Measurements from ENCODE around the gene DDX46. TPM values are rescaled to one million over a fixed set of nuclear protein-coding genes. Genes with fewer than 3 reads are reported as not detected.
"Not testable (repeated sequence)": the region's sequence is repeated elsewhere in the genome, so short reads cannot be mapped to it uniquely, and the experiment has no call there.

Gene DDX46
- total RNA-seq, 1 donor from 2014 or later = 37.4 TPM

DNA sequence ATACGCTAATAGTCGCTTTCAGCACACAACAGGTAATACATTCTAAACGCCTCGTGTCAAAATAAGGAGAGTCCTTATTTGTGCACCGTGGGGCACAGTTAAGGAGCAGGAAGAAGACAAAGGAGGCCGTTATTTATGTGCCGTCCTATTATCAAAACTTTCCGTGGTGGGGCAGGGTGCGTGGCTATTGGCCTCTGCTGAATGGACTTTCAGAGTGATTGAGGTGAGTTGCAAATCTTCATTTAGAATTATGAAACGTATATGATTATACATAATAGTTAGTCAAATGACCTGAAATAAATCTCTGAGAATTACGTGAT, 88.0 kb downstream of the DDX46 start:
- Histone ChIP-seq H3K9me3 (no peaks in the 10 kb centered on the region), H3K36me3 (peaks cover 11% of the 10 kb centered on the region), H3K4me3 (peak overlapping the region; percentile 78), H3K27me3 (no peaks in the 10 kb centered on the region), H3K4me1 (peaks cover 29% of the 10 kb centered on the region), H3K27ac (peak overlapping the region; percentile 96)
- no peak for TF ChIP-seq CTCF (IDR thresholded peaks at IDR 0.05)
- intact Hi-C loops (cut with DNase I) = no loop called here
- ATAC-seq (no peak), DNase-seq (no peak)

- H3K27me3 ChIP-seq; H3K9me3 ChIP-seq; H3K4me3 ChIP-seq; intact Hi-C loops (cut with DNase I); DNase-seq; ATAC-seq; H3K27ac ChIP-seq: not testable (repeated sequence)
- H3K36me3 ChIP-seq = peaks cover 19% of the 10 kb centered on the region
- peaks cover 29% of the 10 kb centered on the region for H3K4me1 ChIP-seq
These were observed 90.9 kb downstream of the DDX46 start for GRCh38 chr5:134849434-134849933.

- peak; percentile 40 for TF ChIP-seq CTCF (IDR thresholded peaks at IDR 0.05)
- DNase-seq (no peak), ATAC-seq (peak; percentile 62)
- Histone ChIP-seq H3K4me3 (no peak overlapping the region), H3K9me3 (no peaks in the 10 kb centered on the region), H3K27me3 (no peaks in the 10 kb centered on the region), H3K27ac (no peak overlapping the region), H3K4me1 (peaks cover 23% of the 10 kb centered on the region), H3K36me3 (peaks cover 38% of the 10 kb centered on the region)
- intact Hi-C loops (cut with DNase I) = no loop called here
These were observed 92.8 kb downstream of the DDX46 start for GRCh38 chr5:134851307-134851923.

- not testable (repeated sequence) for H3K4me1 ChIP-seq
These were observed 97.9 kb downstream of the DDX46 start for GRCh38 chr5:134856465-134856864.

DNA sequence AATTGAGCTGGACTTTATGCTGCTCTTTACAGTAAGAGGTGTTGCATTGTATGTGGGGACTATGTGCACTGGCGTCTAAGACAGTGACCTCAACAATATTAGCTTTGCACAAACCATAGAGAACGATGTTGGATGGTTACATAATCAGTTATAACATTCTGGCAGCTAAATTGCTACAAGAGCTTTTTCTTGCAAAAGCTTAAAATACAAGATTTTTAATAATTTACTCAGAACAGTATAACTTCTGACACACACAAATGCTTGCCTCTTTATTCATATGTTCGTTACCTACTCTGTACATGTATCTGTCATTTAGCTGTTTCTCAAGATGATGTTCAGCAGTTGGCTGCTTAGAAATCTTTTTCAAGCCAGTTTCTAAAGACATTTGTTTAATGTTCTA, 98.8 kb downstream of the DDX46 start:
- DNase-seq (no peak), ATAC-seq (no peak)
- Histone ChIP-seq H3K9me3 (no peaks in the 10 kb centered on the region), H3K4me1 (no peaks in the 10 kb centered on the region), H3K4me3 (no peak overlapping the region), H3K36me3 (peaks cover 77% of the 10 kb centered on the region), H3K27me3 (no peaks in the 10 kb centered on the region), H3K27ac (no peak overlapping the region)
- intact Hi-C loops (cut with DNase I) = no loop called here
- no peak for TF ChIP-seq CTCF (IDR thresholded peaks at IDR 0.05)

More at GRCh38 chr5:134856465-134856864, 97.9 kb downstream of the DDX46 start:
- DNase-seq; ATAC-seq; H3K9me3 ChIP-seq; H3K27ac ChIP-seq; intact Hi-C loops (cut with DNase I); H3K4me3 ChIP-seq; H3K27me3 ChIP-seq: not testable (repeated sequence)
- H3K36me3 ChIP-seq = peaks cover 77% of the 10 kb centered on the region

DNA sequence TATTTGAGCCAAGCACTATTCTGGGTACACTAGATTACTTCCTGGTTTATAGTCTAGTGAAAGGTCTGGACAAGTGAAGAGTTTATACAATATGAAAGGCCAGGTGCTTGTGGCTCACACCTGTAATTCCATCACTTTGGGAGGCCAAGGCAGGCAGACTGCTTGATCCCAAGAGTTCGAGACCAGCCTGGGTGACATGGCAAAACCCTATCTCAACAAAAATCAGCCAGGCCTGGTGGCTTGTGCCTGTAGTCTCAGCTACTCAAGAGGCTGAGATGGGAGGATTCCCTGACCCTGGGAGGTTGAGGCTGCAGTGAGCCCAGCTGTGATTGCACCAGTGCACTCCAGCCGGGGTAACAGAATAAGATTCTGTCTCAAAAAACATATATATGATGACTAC, 106.1 kb downstream of the DDX46 start:
- TF ChIP-seq CTCF (IDR thresholded peaks at IDR 0.05) = no peak
- Histone ChIP-seq H3K4me3 (no peak overlapping the region), H3K4me1 (no peaks in the 10 kb centered on the region), H3K27me3 (no peaks in the 10 kb centered on the region), H3K9me3 (no peaks in the 10 kb centered on the region), H3K27ac (no peak overlapping the region), H3K36me3 (peaks cover 19% of the 10 kb centered on the region)
- ATAC-seq = no peak
- DNase-seq = peak; percentile 13
- intact Hi-C loops (cut with DNase I) = no loop called here

DNA sequence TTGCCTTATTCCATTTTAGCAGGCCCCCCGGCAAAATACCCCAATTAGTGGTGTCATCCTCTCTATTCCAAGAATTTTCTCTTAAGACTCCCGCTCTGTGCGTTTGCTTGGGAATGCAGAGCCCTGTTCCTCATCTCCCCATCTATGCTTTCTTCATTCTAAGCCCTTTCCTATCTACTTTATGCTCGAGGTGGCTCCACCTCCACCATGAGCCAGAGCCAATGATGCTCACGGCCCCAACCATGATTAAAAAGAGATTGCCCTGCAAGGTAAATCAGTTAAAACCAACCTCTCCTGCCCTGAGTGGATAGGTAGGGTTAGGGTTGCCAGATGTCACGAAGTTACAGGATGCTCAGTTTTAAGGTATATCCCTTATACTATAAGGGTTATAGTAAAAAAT, 114.9 kb downstream of the DDX46 start:
- no peak for ATAC-seq
- Histone ChIP-seq H3K27me3 (no peaks in the 10 kb centered on the region), H3K4me3 (peak overlapping the region; percentile 93), H3K36me3 (no peaks in the 10 kb centered on the region), H3K27ac (peak overlapping the region; percentile 93), H3K9me3 (no peaks in the 10 kb centered on the region), H3K4me1 (peaks cover 14% of the 10 kb centered on the region)
- no peak for TF ChIP-seq CTCF (IDR thresholded peaks at IDR 0.05)
- DNase-seq = no peak
- intact Hi-C loops (cut with DNase I) = no loop called here
